Liver (tissue), 9 donors: Measurements from ENCODE around the gene ZRANB1. TPM values are rescaled to one million over a fixed set of nuclear protein-coding genes. Genes with fewer than 3 reads are reported as not detected.

ENCODE experiments used
- DNase-seq: peaks from one replicate; pipeline ENCODE4 v3.0.0-alpha.2; 2017; ENCODE audit warnings: low spot score
- H3K27ac ChIP-seq, 2 donors: one replicate each; pipeline ENCODE4 v1.7.0; 2013; ENCODE audit warnings: inconsistent platforms in 2 of 2, low read length in 2 of 2, control low read depth in 1 of 2, low read depth in 1 of 2, mild to moderate bottlenecking in 1 of 2
- H3K27me3 ChIP-seq, 4 donors: one replicate each; pipeline versions ENCODE4 v1.6.1 to v1.7.0; 2013; ENCODE audit warnings: low read length in 3 of 4, inconsistent platforms in 1 of 4, mild to moderate bottlenecking in 1 of 4, moderate library complexity in 1 of 4; ENCODE audit not compliant: control insufficient read depth in 4 of 4, insufficient read depth in 4 of 4
- H3K36me3 ChIP-seq, 4 donors: one replicate each; pipeline versions ENCODE4 v1.6.1 to v1.7.0; 2013; ENCODE audit warnings: low read length in 3 of 4, mild to moderate bottlenecking in 3 of 4, low read depth in 1 of 4, moderate library complexity in 1 of 4; ENCODE audit not compliant: control insufficient read depth in 4 of 4, insufficient read depth in 3 of 4
- H3K4me1 ChIP-seq, 4 donors: one replicate each; pipeline versions ENCODE4 v1.6.1 to v1.7.0; 2013; ENCODE audit warnings: low read length in 3 of 4, mild to moderate bottlenecking in 3 of 4, moderate library complexity in 1 of 4; ENCODE audit not compliant: control insufficient read depth in 4 of 4, insufficient read depth in 4 of 4
- H3K4me3 ChIP-seq, 3 donors: one replicate each; pipeline versions ENCODE4 v1.6.1 to v1.7.0; 2013; ENCODE audit warnings: low read length in 3 of 3, control low read depth in 1 of 3, low read depth in 1 of 3, mild to moderate bottlenecking in 1 of 3
- H3K9ac ChIP-seq, 2 donors: one replicate each; pipeline ENCODE4 v1.7.0; 2013; ENCODE audit warnings: low read length in 2 of 2, mild to moderate bottlenecking in 2 of 2, moderate library complexity in 2 of 2, control low read depth in 1 of 2, low read depth in 1 of 2
- H3K9me3 ChIP-seq, 4 donors: one replicate each; pipeline versions ENCODE4 v1.6.1 to v1.7.0; 2013; ENCODE audit warnings: low read length in 3 of 4; ENCODE audit not compliant: control insufficient read depth in 4 of 4
- ATF3 ChIP-seq: IDR thresholded peaks from 2 replicates; pipeline ENCODE4 v1.6.1; 2016; ENCODE audit warnings: antibody characterized with exemption
- CTCF ChIP-seq: fragments of 150-350 bp; IDR thresholded peaks from 2 replicates; pipeline ENCODE4 v1.5.1; 2017; ENCODE audit warnings: improper control_type of control experiment, low read depth, low read length; ENCODE audit not compliant: missing input control
- EGR1 ChIP-seq, 2 donors: IDR thresholded peaks; 2 replicates each; pipeline ENCODE4 v1.6.1; 2016 to 2018; ENCODE audit warnings: antibody characterized with exemption in 2 of 2, low read depth in 2 of 2
- FOXA1 ChIP-seq: IDR thresholded peaks from 2 replicates; pipeline ENCODE4 v1.6.1; 2016; ENCODE audit warnings: antibody characterized with exemption
- FOXA2 ChIP-seq: IDR thresholded peaks from 2 replicates; pipeline ENCODE4 v1.6.1; 2016; ENCODE audit warnings: antibody characterized with exemption
- GABPA ChIP-seq, 2 donors: IDR thresholded peaks in 1 of 2; conservative IDR thresholded peaks in 1 of 2; 2 replicates each; pipeline ENCODE4 v1.6.1; 2016; ENCODE audit warnings: antibody characterized with exemption in 2 of 2, mild to moderate bottlenecking in 1 of 2, moderate library complexity in 1 of 2
- HNF4A ChIP-seq, 2 donors: conservative IDR thresholded peaks; 2 replicates each; pipeline ENCODE4 v1.6.1; 2016; ENCODE audit warnings: antibody characterized with exemption in 2 of 2, mild to moderate bottlenecking in 2 of 2
- HNF4G ChIP-seq: IDR thresholded peaks from 2 replicates; pipeline ENCODE4 v1.6.1; 2016; ENCODE audit warnings: antibody characterized with exemption
- JUND ChIP-seq, 2 donors: IDR thresholded peaks; 2 replicates each; pipeline ENCODE4 v1.6.1; 2016; ENCODE audit warnings: antibody characterized with exemption in 2 of 2
- MAX ChIP-seq: IDR thresholded peaks from 2 replicates; pipeline ENCODE4 v1.6.1; 2016; ENCODE audit warnings: antibody characterized with exemption
- NR2F2 ChIP-seq: IDR thresholded peaks from 2 replicates; pipeline ENCODE4 v1.6.1; 2016; ENCODE audit warnings: antibody characterized with exemption
- RAD21 ChIP-seq, 2 donors: IDR thresholded peaks; 2 replicates each; pipeline ENCODE4 v1.6.1; 2016; ENCODE audit warnings: antibody characterized with exemption in 2 of 2, mild to moderate bottlenecking in 2 of 2
- SP1 ChIP-seq: IDR thresholded peaks from 2 replicates; pipeline ENCODE4 v1.6.1; 2018; ENCODE audit warnings: antibody characterized with exemption, mild to moderate bottlenecking
- TAF1 ChIP-seq: conservative IDR thresholded peaks from 2 replicates; pipeline ENCODE4 v1.6.1; 2016; ENCODE audit warnings: antibody characterized with exemption, mild to moderate bottlenecking
- ZBTB33 ChIP-seq: IDR thresholded peaks from 2 replicates; pipeline ENCODE4 v1.6.1; 2016; ENCODE audit warnings: antibody characterized with exemption
- WGBS: extraction: QIAGEN DNeasy Blood & Tissue Kit; methylation state at CpG from one replicate; pipeline ENCODE4 v1.1.7; 2013; 5-methylcytosine and 5-hydroxymethylcytosine counted together
- polyA plus RNA-seq, 2 donors: library from polyadenylated mRNA; stranded (reverse) in 1 of 2; unstranded in 1 of 2; fragments of 200-250 nt in 1 of 2; fragments of >200 nt in 1 of 2; fragmentation: Nextera tagmentation in 1 of 2; extraction: Ambion mirVana in 1 of 2; gene quantifications; one replicate each; pipeline versions ENCODE4 v1.2.1 to v1.2.3, GENCODE V29; 2013 to 2015
- total RNA-seq, 2 donors: library from RNA; depleted of rRNA; stranded (reverse); fragments of >200 nt; gene quantifications; one replicate each; pipeline ENCODE4 v1.2.3, GENCODE V29; 2014
- donor health status: healthy.
- donor health status: healthy.
- donor health status: healthy.
- donor health status: healthy.
- donor health status: healthy.

The ZRANB1 gene
- total and polyA plus RNA-seq, 4 donors: 6.2 to 32.5 (median 14.4) TPM

- Histone ChIP-seq H3K4me1 (peaks cover 0 to 3% (median under 1%) of the 10 kb centered on the region in 4 donors), H3K36me3 (no peaks in the 10 kb centered on the region), H3K4me3 (no peak overlapping the region), H3K9me3 (no peaks in the 10 kb centered on the region), H3K27me3 (no peaks in the 10 kb centered on the region), H3K27ac (no peak overlapping the region), H3K9ac (no peak overlapping the region)
- no peak for DNase-seq
- TF ChIP-seq MAX: no peak
- no peak for TF ChIP-seq GABPA (IDR thresholded peaks at IDR 0.05 in 1 of 2, conservative IDR thresholded peaks at IDR 0.05 in 1 of 2)
- no peak for TF ChIP-seq SP1
- TF ChIP-seq CTCF: no peak
- no peak for TF ChIP-seq JUND (IDR thresholded peaks at IDR 0.05)
- TF ChIP-seq RAD21 (IDR thresholded peaks at IDR 0.05): no peak
- TF ChIP-seq NR2F2: no peak
- WGBS: 77% methylated on average over 4 of the region's 4 CpGs
These were observed 45.2 kb upstream of the ZRANB1 start for GRCh38 chr10:124896751-124897150.

- Histone ChIP-seq H3K27ac (no peak overlapping the region), H3K4me1 (peaks cover under 1 to 13% (median 9%) of the 10 kb centered on the region in 4 donors), H3K9me3 (no peaks in the 10 kb centered on the region), H3K9ac (no peak overlapping the region), H3K36me3 (no peaks in the 10 kb centered on the region), H3K4me3 (no peak overlapping the region), H3K27me3 (no peaks in the 10 kb centered on the region)
- TF ChIP-seq HNF4G (no peak), ZBTB33 (no peak), FOXA2 (no peak), SP1 (no peak), HNF4A (conservative IDR thresholded peaks at IDR 0.05) (no peak), JUND (IDR thresholded peaks at IDR 0.05) (no peak), NR2F2 (no peak), TAF1 (no peak), MAX (no peak), FOXA1 (no peak), EGR1 (IDR thresholded peaks at IDR 0.05; ENCODE audit: low read depth in 2 of 2) (no peak), RAD21 (IDR thresholded peaks at IDR 0.05) (no peak), ATF3 (no peak)
- no peak for DNase-seq
- WGBS: 64% methylated on average over 9 of the region's 9 CpGs
These were observed 43.5 kb upstream of the ZRANB1 start for GRCh38 chr10:124898471-124898870.
